Measurements from ENCODE around the gene P2RX6.
"Not testable (repeated sequence)": the region's sequence is repeated elsewhere in the genome, so short reads cannot be mapped to it uniquely, and the experiment has no call there.

Gene P2RX6

GRCh38 chr22:21014726-21015465 lies at the start of gene P2RX6:
TSS of gene P2RX6 (plus strand) at chr22:21015165. CDS start at chr22:21015175, 10 bp downstream.
- no peak for DNase-seq (ENCODE audit: insufficient read length, low spot score)
- FAIRE-seq: no peak

GRCh38 chr22:20965888-20966855 lies 48.8 kb upstream of the P2RX6 start:
- FAIRE-seq: no peak
- DNase-seq (ENCODE audit: insufficient read length, low spot score): no peak

GRCh38 chr22:20966883-20967696 lies 47.9 kb upstream of the P2RX6 start, which contains the start of gene AIFM3:
TSS of gene AIFM3 (plus strand) at chr22:20967255. CDS start at chr22:20967945, 690 bp downstream.
- no peak for FAIRE-seq
- DNase-seq (ENCODE audit: insufficient read length, low spot score): no peak

- no peak for FAIRE-seq
- DNase-seq (ENCODE audit: insufficient read length, low spot score): no peak
These were observed 47.2 kb upstream of the P2RX6 start for GRCh38 chr22:20967697-20968211.

GRCh38 chr22:20968281-20968977 lies 46.5 kb upstream of the P2RX6 start:
- DNase-seq (ENCODE audit: insufficient read length, low spot score): no peak

GRCh38 chr22:20970939-20971657 lies 43.9 kb upstream of the P2RX6 start:
- DNase-seq (ENCODE audit: insufficient read length, low spot score): no peak
- FAIRE-seq: no peak

More at GRCh38 chr22:20968281-20968977, 46.5 kb upstream of the P2RX6 start:
- no peak for FAIRE-seq

GRCh38 chr22:20972014-20972694 lies 42.8 kb upstream of the P2RX6 start:
- not testable (repeated sequence) for DNase-seq (ENCODE audit: insufficient read length, low spot score); FAIRE-seq

GRCh38 chr22:20972933-20973577 lies 41.9 kb upstream of the P2RX6 start:
- no peak for DNase-seq (ENCODE audit: insufficient read length, low spot score)
- FAIRE-seq: no peak

- no peak for DNase-seq (ENCODE audit: insufficient read length, low spot score)
- no peak for FAIRE-seq
These were observed 41.2 kb upstream of the P2RX6 start for GRCh38 chr22:20973634-20974286.

- DNase-seq (ENCODE audit: insufficient read length, low spot score): no peak
- FAIRE-seq: no peak
These were observed 40.5 kb upstream of the P2RX6 start for GRCh38 chr22:20974336-20974955.

GRCh38 chr22:20975541-20976290 lies 39.2 kb upstream of the P2RX6 start:
- FAIRE-seq (no peak), DNase-seq (ENCODE audit: insufficient read length, low spot score) (no peak)

GRCh38 chr22:20976291-20976877 lies 38.6 kb upstream of the P2RX6 start:
- DNase-seq (ENCODE audit: insufficient read length, low spot score) (no peak), FAIRE-seq (no peak)

- DNase-seq (ENCODE audit: insufficient read length, low spot score) (no peak), FAIRE-seq (no peak)
These were observed 37.9 kb upstream of the P2RX6 start for GRCh38 chr22:20977019-20977418.

- DNase-seq (ENCODE audit: insufficient read length, low spot score) (no peak), FAIRE-seq (no peak)
These were observed 37.3 kb upstream of the P2RX6 start for GRCh38 chr22:20977516-20978170.

GRCh38 chr22:20978419-20978818 lies 36.5 kb upstream of the P2RX6 start:
- DNase-seq (ENCODE audit: insufficient read length, low spot score) (no peak), FAIRE-seq (no peak)

Measured in GM19239 (cell line).